Cardiac muscle cell (in vitro differentiated cells and primary cell): Measurements from ENCODE around the gene RFC5. TPM values are rescaled to one million over a fixed set of nuclear protein-coding genes. Genes with fewer than 3 reads are reported as not detected.

Experiments used
- DNase-seq, 2 donors: peaks; one replicate each; pipeline versions ENCODE4 v3.0.0 to v3.0.0-alpha.2; 2010 to 2017; ENCODE audit warnings: low read depth in 1 of 2, low spot score in 1 of 2
- H3K27ac ChIP-seq: fragments of 200-600 bp; sonication (generic); 2 replicates; pipeline ENCODE4 v1.5.1; 2016
- H3K27me3 ChIP-seq: fragments of 200-600 bp; sonication (generic); 2 replicates; pipeline ENCODE4 v1.6.0; 2016; ENCODE audit warnings: control low read depth
- H3K36me3 ChIP-seq: fragments of 200-600 bp; sonication (generic); 2 replicates; pipeline ENCODE4 v1.5.1; 2016; ENCODE audit warnings: control low read depth
- H3K4me1 ChIP-seq: fragments of 200-600 bp; sonication (generic); 2 replicates; pipeline ENCODE4 v1.8.1; 2017; ENCODE audit warnings: low read depth, mild to moderate bottlenecking, mixed run types
- H3K4me3 ChIP-seq: fragments of 200-600 bp; sonication (generic); 2 replicates; pipeline ENCODE4 v1.5.1; 2016; ENCODE audit warnings: mild to moderate bottlenecking
- H3K9me3 ChIP-seq: fragments of 200-600 bp; sonication (generic); 2 replicates; pipeline ENCODE4 v1.5.1; 2017; ENCODE audit warnings: low read depth, mild to moderate bottlenecking, control low read depth
- CTCF ChIP-seq: IDR thresholded peaks from 2 replicates; pipeline ENCODE4 v1.5.1; 2012; ENCODE audit warnings: low read depth, mild to moderate bottlenecking, low read length
- polyA plus RNA-seq: library from polyadenylated mRNA; unstranded; fragments of >200 nt; fragmentation: Nextera tagmentation; extraction: Ambion mirVana; gene quantifications from 2 replicates; pipeline ENCODE4 v1.2.1, GENCODE V29; 2016
- total RNA-seq: library from RNA; depleted of rRNA; stranded (reverse); fragments of >200 nt; gene quantifications from 2 replicates; pipeline ENCODE4 v1.2.3, GENCODE V29; 2016

RFC5 gene
- total and polyA plus RNA-seq, 2 experiments from 2014 or later: 25.6 to 27.4 TPM

GRCh38 chr12:118036672-118037411 lies 20.3 kb downstream of the RFC5 start:
- no peak overlapping the region for H3K27ac ChIP-seq
- H3K9me3 ChIP-seq: no peaks in the 10 kb centered on the region
- no peak overlapping the region for H3K4me3 ChIP-seq
- no peak for TF ChIP-seq CTCF
- no peak for DNase-seq
- peaks cover 43% of the 10 kb centered on the region for H3K36me3 ChIP-seq
- H3K27me3 ChIP-seq: no peaks in the 10 kb centered on the region
- H3K4me1 ChIP-seq: no peaks in the 10 kb centered on the region

- DNase-seq: no peak
- peaks cover 41% of the 10 kb centered on the region for H3K36me3 ChIP-seq
- no peaks in the 10 kb centered on the region for H3K9me3 ChIP-seq
- no peak overlapping the region for H3K4me3 ChIP-seq
- H3K4me1 ChIP-seq: no peaks in the 10 kb centered on the region
- no peak overlapping the region for H3K27ac ChIP-seq
- no peak for TF ChIP-seq CTCF
- H3K27me3 ChIP-seq: no peaks in the 10 kb centered on the region
These were observed 21.6 kb downstream of the RFC5 start for GRCh38 chr12:118038137-118038536.

GRCh38 chr12:118042091-118042490 lies 25.6 kb downstream of the RFC5 start:
- TF ChIP-seq CTCF: no peak
- Histone ChIP-seq H3K27ac (no peak overlapping the region), H3K4me1 (no peaks in the 10 kb centered on the region), H3K27me3 (no peaks in the 10 kb centered on the region), H3K9me3 (no peaks in the 10 kb centered on the region), H3K36me3 (peaks cover 24% of the 10 kb centered on the region), H3K4me3 (no peak overlapping the region)
- no peak for DNase-seq

- no peak for TF ChIP-seq CTCF
- H3K4me3 ChIP-seq: no peak overlapping the region
These were observed 27.6 kb downstream of the RFC5 start for GRCh38 chr12:118044075-118044474.

GRCh38 chr12:118044577-118044976 lies 28.1 kb downstream of the RFC5 start:
- TF ChIP-seq CTCF: no peak
- DNase-seq: no peak
- H3K27ac ChIP-seq: no peak overlapping the region
- H3K36me3 ChIP-seq: peaks cover 17% of the 10 kb centered on the region
- H3K4me1 ChIP-seq: no peaks in the 10 kb centered on the region
- no peaks in the 10 kb centered on the region for H3K27me3 ChIP-seq
- H3K9me3 ChIP-seq: no peaks in the 10 kb centered on the region
- H3K4me3 ChIP-seq: no peak overlapping the region

More at GRCh38 chr12:118044075-118044474, 27.6 kb downstream of the RFC5 start:
- Histone ChIP-seq H3K27me3 (no peaks in the 10 kb centered on the region), H3K27ac (no peak overlapping the region), H3K36me3 (peaks cover 20% of the 10 kb centered on the region), H3K4me1 (no peaks in the 10 kb centered on the region), H3K9me3 (no peaks in the 10 kb centered on the region)
- no peak for DNase-seq
